GOT3 (cell line): ENCODE measurements around the gene SLC26A11.

Source experiments
- DNase-seq: peaks from one replicate; lab custom pipeline; 2025; ENCODE audit warnings: mixed read lengths; lab: John Stamatoyannopoulos, UW

SLC26A11 gene

GRCh38 chr17:80220054-80220735 lies at the start of gene SLC26A11, which contains the start of gene SGSH:
Gene SLC26A11 (plus strand): TSS chr17:80220427. CDS start chr17:80221561, 1,134 bp downstream.
Gene SGSH (minus strand): TSS chr17:80220333. CDS start chr17:80220313, 20 bp downstream.
- peak; percentile 28 for DNase-seq

DNA sequence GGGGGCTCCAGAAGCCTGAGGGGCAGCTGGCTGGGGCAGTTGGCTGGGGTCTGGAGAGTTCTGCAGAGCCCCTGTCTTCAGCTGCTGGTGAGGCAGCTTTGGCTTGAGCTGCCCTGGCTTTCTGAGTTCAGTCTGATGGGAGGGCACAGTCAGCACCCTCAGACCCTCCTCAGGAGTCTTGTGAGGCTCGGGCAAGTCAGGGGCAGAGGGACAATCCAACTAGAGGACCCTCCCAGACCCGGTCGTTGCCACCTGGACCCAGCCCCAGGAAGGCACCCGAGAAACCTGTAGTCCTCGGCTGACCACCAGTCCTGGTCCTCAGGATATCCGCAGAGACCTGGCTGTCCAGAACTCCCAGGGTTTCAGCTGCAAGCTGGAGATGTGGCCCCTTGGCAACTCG lies 48.5 kb upstream of the SLC26A11 start:
- DNase-seq: no peak

GRCh38 chr17:80173126-80173525 lies 47.1 kb upstream of the SLC26A11 start:
- no peak for DNase-seq

DNA sequence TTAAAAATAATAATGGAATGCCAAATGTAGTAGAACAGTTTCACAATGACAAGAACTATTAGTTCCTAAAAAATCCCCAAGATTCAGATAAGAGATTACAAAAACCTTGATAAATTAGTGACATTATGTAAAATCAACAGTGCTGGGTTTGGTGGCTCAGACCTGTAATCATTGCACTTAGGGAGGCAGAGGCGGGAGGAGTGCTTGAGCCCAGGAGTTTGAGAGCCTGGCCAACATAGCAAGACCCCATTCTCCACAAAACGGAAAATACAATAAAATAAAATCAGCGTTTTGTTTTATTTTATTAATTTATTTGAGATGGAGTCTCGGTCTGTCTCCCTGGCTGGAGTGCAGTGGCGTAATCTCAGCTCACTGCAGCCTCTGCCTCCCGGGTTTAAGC lies 46.3 kb upstream of the SLC26A11 start:
- no peak for DNase-seq

- DNase-seq: no peak
Measured at GRCh38 chr17:80176757-80177156, 43.5 kb upstream of the SLC26A11 start.

- no peak for DNase-seq
Measured at GRCh38 chr17:80177986-80178595, 42.1 kb upstream of the SLC26A11 start.

- no peak for DNase-seq
Measured at GRCh38 chr17:80180192-80180591, 40.0 kb upstream of the SLC26A11 start.

- DNase-seq: no peak
Measured at GRCh38 chr17:80181431-80181830, 38.8 kb upstream of the SLC26A11 start.

DNA sequence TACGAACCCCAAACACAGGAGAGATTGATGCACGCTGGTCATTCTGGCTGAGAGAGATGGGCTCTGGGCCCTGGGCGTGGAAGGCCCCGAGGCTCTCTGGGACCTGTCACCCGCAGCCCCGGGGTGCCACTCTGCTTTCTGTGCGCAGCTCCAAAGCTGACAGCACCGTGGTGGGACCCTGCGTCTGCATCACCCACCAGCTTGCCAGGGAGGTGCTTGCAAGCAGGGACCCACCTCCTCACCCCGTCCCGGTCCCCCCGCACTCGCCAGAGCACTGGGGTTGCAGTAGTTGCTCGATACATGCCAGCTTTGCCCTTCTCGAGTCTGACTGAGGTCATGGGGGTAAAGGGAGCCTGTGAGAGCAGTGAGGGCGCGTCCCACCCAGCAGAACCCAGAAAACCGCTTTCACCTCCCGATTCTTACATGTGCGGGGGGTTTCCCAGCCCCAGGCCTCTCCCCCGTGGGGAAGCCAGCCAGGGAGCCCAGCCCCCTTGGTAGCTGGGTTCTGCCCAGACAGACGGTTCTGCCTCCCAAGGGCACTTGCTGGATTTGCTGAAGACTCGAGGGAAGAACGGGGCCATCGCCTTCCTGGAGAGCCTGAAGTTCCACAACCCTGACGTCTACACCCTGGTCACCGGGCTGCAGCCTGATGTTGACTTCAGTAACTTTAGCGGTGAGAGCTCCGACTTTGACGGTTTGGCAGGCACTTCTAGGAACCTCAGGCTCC lies 37.9 kb upstream of the SLC26A11 start:
- no peak for DNase-seq

- DNase-seq: no peak
Measured at GRCh38 chr17:80182845-80183223, 37.4 kb upstream of the SLC26A11 start.

- DNase-seq: no peak
Measured at GRCh38 chr17:80183581-80184422, 36.4 kb upstream of the SLC26A11 start.

DNA sequence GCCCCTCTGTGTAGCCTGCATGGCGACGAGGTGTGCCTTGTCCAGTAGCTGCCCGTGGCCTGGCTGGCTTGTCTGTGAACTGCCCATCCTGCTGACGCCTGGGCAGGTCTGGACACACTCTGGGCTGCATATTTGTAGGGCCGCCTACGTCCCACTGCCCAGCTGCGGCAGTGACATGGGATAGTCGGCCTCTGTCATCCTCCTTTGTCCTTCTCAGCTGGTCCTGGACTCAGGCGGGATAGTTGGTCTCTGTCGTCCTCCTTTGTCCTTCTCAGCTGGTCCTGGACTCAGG lies 35.9 kb upstream of the SLC26A11 start:
- DNase-seq: no peak

DNA sequence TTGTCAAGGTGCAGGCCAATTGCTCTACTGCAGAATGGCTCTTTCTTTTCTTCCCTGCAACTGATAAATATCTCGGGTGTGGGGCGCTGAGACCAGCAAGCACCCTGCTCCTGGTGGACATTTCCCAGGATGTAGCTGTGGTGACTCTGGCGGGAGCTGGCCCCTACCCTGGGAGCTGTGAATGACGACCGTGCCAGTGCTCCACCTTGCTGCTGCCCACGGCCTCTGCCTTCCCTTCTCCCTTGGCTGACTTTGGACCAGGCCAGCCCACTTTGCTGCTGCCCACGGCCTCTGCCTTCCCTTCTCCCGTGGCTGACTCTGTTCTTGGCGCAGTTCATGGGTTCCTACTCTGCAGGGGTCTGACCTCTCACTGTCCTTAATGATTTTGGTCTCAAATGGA lies 34.3 kb upstream of the SLC26A11 start:
- DNase-seq: no peak

GRCh38 chr17:80187090-80187489 lies 33.1 kb upstream of the SLC26A11 start:
- no peak for DNase-seq

- DNase-seq: no peak
Measured at GRCh38 chr17:80187515-80187941, 32.7 kb upstream of the SLC26A11 start.

DNA sequence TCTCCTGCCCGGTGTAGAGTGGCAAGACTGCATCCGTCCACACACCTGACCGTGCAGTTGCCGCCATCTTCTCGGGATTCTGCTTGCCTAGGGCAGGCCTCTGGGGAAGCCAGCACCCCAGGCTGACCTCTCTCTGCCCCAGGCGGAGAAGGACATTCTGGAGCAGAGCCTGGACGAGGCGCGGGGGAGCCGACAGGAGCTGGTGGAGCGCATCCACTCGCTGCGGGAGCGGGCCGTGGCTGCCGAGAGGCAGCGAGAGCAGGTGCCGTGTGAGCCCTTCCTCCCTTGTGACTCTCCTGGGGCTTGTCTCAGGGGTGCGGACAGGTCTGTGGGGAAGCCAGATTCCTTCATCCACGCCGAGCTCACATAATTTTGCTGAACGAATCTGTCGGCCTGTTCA lies 30.6 kb upstream of the SLC26A11 start:
- DNase-seq: no peak

GRCh38 chr17:80190716-80191115 lies 29.5 kb upstream of the SLC26A11 start:
- DNase-seq: no peak

DNA sequence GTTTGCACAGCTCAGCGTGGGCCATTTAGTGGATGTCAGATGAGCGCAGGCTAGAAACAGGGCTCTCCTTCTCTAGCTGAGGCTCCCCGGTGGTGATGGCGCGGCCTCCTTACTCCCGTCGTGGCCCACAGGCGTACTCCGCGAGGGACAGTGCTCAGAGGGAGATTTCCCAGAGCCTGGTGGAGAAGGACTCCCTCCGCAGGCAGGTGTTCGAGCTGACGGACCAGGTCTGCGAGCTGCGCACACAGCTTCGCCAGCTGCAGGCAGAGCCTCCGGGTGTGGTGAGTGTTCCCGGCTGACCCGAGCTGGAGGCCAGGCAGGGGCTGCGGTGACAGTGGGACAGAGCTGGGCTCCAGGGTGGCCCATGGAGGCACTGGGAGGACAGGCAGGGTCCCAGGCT lies 29.0 kb upstream of the SLC26A11 start:
- DNase-seq: no peak

- no peak for DNase-seq
Measured at GRCh38 chr17:80191865-80192661, 28.2 kb upstream of the SLC26A11 start.

DNA sequence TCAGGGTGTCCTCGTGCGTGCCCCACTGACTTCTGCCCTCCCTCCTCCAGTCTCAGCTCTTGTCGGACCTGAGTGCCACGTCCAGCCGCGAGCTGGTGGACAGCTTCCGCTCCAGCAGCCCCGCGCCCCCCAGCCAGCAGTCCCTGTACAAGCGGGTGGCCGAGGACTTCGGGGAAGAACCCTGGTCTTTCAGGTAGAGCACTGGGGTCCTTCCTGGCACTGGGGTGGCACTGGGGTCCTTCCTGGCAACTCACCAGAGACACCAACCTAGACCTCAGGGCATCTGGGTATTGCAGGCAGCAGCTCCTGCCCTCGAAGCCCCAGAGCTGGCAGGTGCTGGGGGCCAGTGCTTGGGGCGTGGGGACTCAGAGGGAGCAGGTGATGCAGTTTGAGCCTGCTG lies 25.1 kb upstream of the SLC26A11 start:
- no peak for DNase-seq

GRCh38 chr17:80195671-80196529 lies 24.3 kb upstream of the SLC26A11 start:
- DNase-seq: no peak
